Pancreas (tissue), 10 donors: ENCODE data around the gene GSG1L. TPM values are rescaled to one million over a fixed set of nuclear protein-coding genes. Genes with fewer than 3 reads are reported as not detected.

Experiments
- ATAC-seq, 4 donors: fragments of 200-7000 bp; cut with Tn5 transposase; one replicate each; pipeline versions ENCODE4 v1.8.0 to v1.9.1; 2020; ENCODE audit warnings: mild to moderate bottlenecking in 4 of 4, moderate library complexity in 4 of 4
- DNase-seq, 6 donors: peaks; one replicate each; pipeline ENCODE4 v3.0.0-alpha.2; 2020
- FAIRE-seq: peaks from 2 replicates; lab custom pipeline; 2012; peaks lifted over from hg19 to GRCh38; lab: Jason Lieb, UNC
- H3K27ac ChIP-seq, 4 donors: fragments of 200-600 bp; sonication (generic); 1 replicate in 3 of 4; 2 replicates in 1 of 4; pipeline versions ENCODE4 v1.5.0 to v1.8.0; 2020
- H3K27me3 ChIP-seq, 4 donors: fragments of 200-600 bp; one replicate each; pipeline ENCODE4 v1.8.0; 2021
- H3K36me3 ChIP-seq, 3 donors: fragments of 200-600 bp; sonication (generic) in 1 of 3; one replicate each; pipeline versions ENCODE4 v1.5.0 to v1.8.0; 2020 to 2021
- H3K4me1 ChIP-seq, 3 donors: fragments of 200-600 bp; one replicate each; pipeline ENCODE4 v1.8.0; 2021
- H3K4me3 ChIP-seq, 4 donors: fragments of 200-600 bp; sonication (generic) in 2 of 4; one replicate each; pipeline versions ENCODE4 v1.5.0 to v1.8.0; 2020 to 2021
- H3K9me3 ChIP-seq, 4 donors: fragments of 200-600 bp; one replicate each; pipeline ENCODE4 v1.8.0; 2021
- WGBS, 2 donors: extraction: QIAGEN DNeasy Blood & Tissue Kit; methylation state at CpG; one replicate each; pipeline ENCODE4 v1.1.7; 2013; 5-methylcytosine and 5-hydroxymethylcytosine counted together
- intact Hi-C, 3 donors: fragments of 100-400 bp; cut with DNase I; formaldehyde crosslinking; loops; one replicate each; pipeline versions ENCODE4 v1.11.1 to v1.14.2; 2022
- polyA plus RNA-seq, 2 donors: library from polyadenylated mRNA; stranded (reverse); fragments of 200-250 nt; gene quantifications; one replicate each; pipeline ENCODE4 v1.2.3, GENCODE V29; 2013
- total RNA-seq, 6 donors: library from RNA; stranded (reverse); fragmentation: NEBNext Ultra II Directional in 4 of 6; extraction: Animal tissue kit (Norgen Biotek cat#: 25700) in 4 of 6; gene quantifications; one replicate each; pipeline versions ENCODE4 v1.2.1 to v1.2.4, GENCODE V29; 2021 to 2023
- TF ChIP-seq, protein P1 (sequence below), 4 donors: fragments of 200-600 bp; sonication (generic) in 3 of 4; IDR thresholded peaks; one replicate each; pipeline versions ENCODE4 v1.5.0 to v1.8.0; 2021; ENCODE audit warnings: antibody characterized with exemption in 4 of 4
- donor health status: healthy with polysubstance abuse.
- donor health status: DM: no; HTN: no; CAD: no; lungs with moderate emphysema.
- donor health status: DM: no; HTN: no; CAD: no.
- donor health status: control.
- donor health status: control.
- donor health status: Bipolar disorder and iron deficiency.
- donor health status: DM: yes; HTN: yes; CAD: no.
- donor health status: DM: no; HTN: no; CAD: no.
- donor health status: DM: no; HTN: no; CAD: no.
- donor health status: DM: yes; HTN: yes; CAD: no.

The GSG1L gene
- total and polyA plus RNA-seq, 8 donors = 0.02 to 0.12 TPM; not detected in 6

DNA sequence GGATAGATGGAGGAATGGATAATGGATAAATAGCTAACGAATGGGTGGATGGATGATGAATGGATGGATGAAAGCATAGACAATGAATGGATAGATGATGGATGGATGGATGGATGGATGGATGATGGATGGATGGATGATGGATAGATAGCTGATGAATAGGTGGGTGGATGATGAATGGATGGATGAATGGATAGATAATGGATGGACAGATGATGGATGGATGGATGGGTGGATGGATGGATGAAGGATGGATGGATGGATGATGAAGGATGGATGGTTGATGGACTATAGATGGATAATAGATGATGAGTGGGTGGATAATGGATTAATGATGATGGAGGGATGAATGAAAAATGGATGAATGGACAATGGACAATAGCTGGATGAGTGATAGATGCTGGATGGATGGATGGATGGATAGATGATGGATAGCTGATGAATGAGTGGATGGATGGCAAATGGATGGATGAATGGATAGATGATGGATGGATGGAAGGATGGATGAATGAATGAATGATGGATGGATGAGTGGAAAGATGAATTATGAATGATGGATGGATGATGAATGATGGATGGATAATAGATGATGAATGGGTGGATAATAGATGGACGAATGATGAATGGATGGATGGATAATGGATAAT lies 273.8 kb downstream of the GSG1L start:
- WGBS, 2 donors = 55 to 67% methylated on average over 2 of the region's 2 CpGs
- Histone ChIP-seq H3K27me3 (no peaks in the 10 kb centered on the region), H3K9me3 (no peaks in the 10 kb centered on the region), H3K4me3 (no peak overlapping the region), H3K4me1 (no peaks in the 10 kb centered on the region), H3K36me3 (no peaks in the 10 kb centered on the region), H3K27ac (no peak overlapping the region)
- intact Hi-C loops = no loop called here
- DNase-seq (no peak), FAIRE-seq (no peak), ATAC-seq (no peak)
- TF ChIP-seq, protein P1, sequence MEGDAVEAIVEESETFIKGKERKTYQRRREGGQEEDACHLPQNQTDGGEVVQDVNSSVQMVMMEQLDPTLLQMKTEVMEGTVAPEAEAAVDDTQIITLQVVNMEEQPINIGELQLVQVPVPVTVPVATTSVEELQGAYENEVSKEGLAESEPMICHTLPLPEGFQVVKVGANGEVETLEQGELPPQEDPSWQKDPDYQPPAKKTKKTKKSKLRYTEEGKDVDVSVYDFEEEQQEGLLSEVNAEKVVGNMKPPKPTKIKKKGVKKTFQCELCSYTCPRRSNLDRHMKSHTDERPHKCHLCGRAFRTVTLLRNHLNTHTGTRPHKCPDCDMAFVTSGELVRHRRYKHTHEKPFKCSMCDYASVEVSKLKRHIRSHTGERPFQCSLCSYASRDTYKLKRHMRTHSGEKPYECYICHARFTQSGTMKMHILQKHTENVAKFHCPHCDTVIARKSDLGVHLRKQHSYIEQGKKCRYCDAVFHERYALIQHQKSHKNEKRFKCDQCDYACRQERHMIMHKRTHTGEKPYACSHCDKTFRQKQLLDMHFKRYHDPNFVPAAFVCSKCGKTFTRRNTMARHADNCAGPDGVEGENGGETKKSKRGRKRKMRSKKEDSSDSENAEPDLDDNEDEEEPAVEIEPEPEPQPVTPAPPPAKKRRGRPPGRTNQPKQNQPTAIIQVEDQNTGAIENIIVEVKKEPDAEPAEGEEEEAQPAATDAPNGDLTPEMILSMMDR (IDR thresholded peaks at IDR 0.05) = no peak

DNA sequence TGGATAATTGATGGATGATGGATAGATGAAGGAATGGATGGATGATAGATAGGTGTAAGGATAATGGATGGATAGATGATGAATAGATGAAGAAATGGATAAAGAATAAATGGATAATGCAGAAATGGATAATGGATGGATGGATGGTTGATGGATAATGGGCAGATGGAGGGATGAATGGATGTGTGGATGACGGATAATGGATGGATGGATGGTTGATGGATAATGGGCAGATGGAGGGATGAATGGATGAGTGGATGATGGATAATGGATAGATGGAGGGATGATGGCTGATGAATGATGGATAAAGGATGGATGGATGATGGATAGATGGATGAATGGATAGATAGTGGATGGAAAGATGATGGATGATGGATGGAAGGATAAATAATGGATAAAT lies 274.4 kb downstream of the GSG1L start:
- no peaks in the 10 kb centered on the region for H3K27me3 ChIP-seq
- TF ChIP-seq, protein P1 (IDR thresholded peaks at IDR 0.05) = no peak
- FAIRE-seq = no peak
- ATAC-seq = no peak
- WGBS, 2 donors = 78 to 89% methylated on average over 1 of the region's 1 CpG
- H3K36me3 ChIP-seq = no peaks in the 10 kb centered on the region
- DNase-seq = no peak
- H3K4me3 ChIP-seq = no peak overlapping the region
- no peak overlapping the region for H3K27ac ChIP-seq
- intact Hi-C loops = no loop called here
- H3K4me1 ChIP-seq = no peaks in the 10 kb centered on the region
- H3K9me3 ChIP-seq = no peaks in the 10 kb centered on the region

DNA sequence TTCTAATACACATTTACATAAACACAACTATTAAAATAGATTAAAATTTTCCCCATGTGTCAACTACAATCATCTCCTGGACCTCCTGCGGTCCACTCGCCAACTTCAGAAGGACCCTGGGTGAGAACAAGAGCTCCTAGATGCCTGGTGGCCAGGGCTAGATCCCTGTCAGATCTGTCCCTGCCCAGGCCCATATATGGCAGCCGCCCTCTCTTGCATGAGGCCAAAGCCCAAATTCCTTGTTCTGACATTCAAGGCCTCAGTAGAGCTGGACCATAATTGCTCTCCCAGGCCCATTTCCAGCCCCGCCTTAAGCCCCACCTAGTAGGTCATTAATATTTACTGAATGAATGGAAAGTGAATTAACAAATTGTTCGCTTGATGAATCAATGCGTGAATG lies 275.8 kb downstream of the GSG1L start:
- ATAC-seq = no peak
- TF ChIP-seq, protein P1 (IDR thresholded peaks at IDR 0.05) = no peak
- no peaks in the 10 kb centered on the region for H3K9me3 ChIP-seq
- H3K4me1 ChIP-seq = no peaks in the 10 kb centered on the region
- DNase-seq = no peak
- intact Hi-C loops = no loop called here
- H3K27me3 ChIP-seq = no peaks in the 10 kb centered on the region
- no peak overlapping the region for H3K4me3 ChIP-seq
- no peak overlapping the region for H3K27ac ChIP-seq
- FAIRE-seq = no peak
- H3K36me3 ChIP-seq = no peaks in the 10 kb centered on the region
- 83 to 84% methylated on average over 6 of the region's 6 CpGs for WGBS, 2 donors

DNA sequence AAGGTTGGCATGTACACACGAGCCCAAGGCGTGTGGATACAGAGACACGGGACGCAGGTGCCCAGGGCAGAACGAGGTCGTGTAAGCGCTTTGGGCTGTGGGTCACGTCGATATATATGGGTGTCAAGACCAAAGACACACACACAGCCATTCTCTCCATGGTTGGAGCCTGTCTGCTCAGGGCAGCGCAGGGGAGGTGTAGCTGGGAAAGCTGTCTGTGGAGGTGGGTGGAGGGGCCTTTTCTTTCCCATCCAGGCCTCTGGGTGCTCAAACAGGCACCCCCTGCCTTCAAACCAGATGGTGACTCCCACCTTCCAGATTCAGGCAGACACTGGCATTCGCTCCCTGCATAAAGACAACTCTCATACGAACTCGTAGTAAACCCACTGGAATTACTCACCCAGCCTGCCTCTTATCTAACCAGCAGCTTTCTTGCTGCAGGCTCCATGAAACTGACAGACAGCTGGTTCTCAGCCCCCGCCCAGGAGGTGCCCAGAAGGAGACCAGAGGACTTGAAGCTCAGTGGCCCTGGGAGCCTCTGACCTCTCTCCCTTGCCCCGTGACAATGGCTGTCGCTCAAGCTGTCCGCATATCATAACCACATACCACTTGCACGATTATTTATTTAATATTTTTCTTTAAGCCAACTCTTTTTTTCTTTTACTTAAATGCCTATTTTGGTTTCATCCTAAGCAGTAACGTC lies 276.4 kb downstream of the GSG1L start:
- H3K9me3 ChIP-seq = no peaks in the 10 kb centered on the region
- H3K27ac ChIP-seq = no peak overlapping the region
- H3K4me3 ChIP-seq = no peak overlapping the region
- DNase-seq (no peak), ATAC-seq (no peak), FAIRE-seq (no peak)
- H3K4me1 ChIP-seq = no peaks in the 10 kb centered on the region
- H3K36me3 ChIP-seq = no peaks in the 10 kb centered on the region
- intact Hi-C loops = no loop called here
- no peaks in the 10 kb centered on the region for H3K27me3 ChIP-seq
- TF ChIP-seq, protein P1 (IDR thresholded peaks at IDR 0.05) = no peak
- 72 to 80% methylated on average over 19 of the region's 19 CpGs for WGBS, 2 donors
